K562 (cell line): ENCODE results near the gene SOCS4. TPM values are rescaled to one million over a fixed set of nuclear protein-coding genes. Genes with fewer than 3 reads are reported as not detected.

ENCODE experiments used
- ARID3A ChIP-seq: IDR thresholded peaks from 2 replicates; pipeline ENCODE4 v1.6.1; 2012; ENCODE audit warnings: low read depth, low read length, improper control_type of control experiment, borderline replicate concordance
- E2F5 ChIP-seq: sonication (generic); formaldehyde crosslinking; IDR thresholded peaks from 2 replicates; pipeline ENCODE4 v1.8.0; 2022; ENCODE audit warnings: mild to moderate bottlenecking, missing genetic modification reagents
- MAFG ChIP-seq: fragments of 450-650 bp; conservative IDR thresholded peaks from 2 replicates; pipeline ENCODE4 v1.6.1; 2016; ENCODE audit warnings: missing genetic modification characterization, missing compliant biosample characterization
- NFATC3 ChIP-seq: fragments of 450-650 bp; IDR thresholded peaks from 2 replicates; pipeline ENCODE4 v1.6.1; 2017; ENCODE audit warnings: mild to moderate bottlenecking
- RB1 ChIP-seq: fragments of 450-650 bp; IDR thresholded peaks from 2 replicates; pipeline ENCODE4 v1.6.1; 2017; ENCODE audit warnings: low read depth, mild to moderate bottlenecking
- RERE ChIP-seq: sonication (generic); formaldehyde crosslinking; IDR thresholded peaks from 2 replicates; pipeline ENCODE4 v1.8.0; 2023; ENCODE audit warnings: missing genetic modification reagents, mild to moderate bottlenecking, borderline replicate concordance
- SREBF2 ChIP-seq: sonication (generic); formaldehyde crosslinking; IDR thresholded peaks from 2 replicates; pipeline ENCODE4 v1.4.0; 2020; ENCODE audit warnings: mild to moderate bottlenecking, missing genetic modification reagents
- TAF7 ChIP-seq: fragments of 450-650 bp; IDR thresholded peaks from 2 replicates; pipeline ENCODE4 v1.6.1; 2016; ENCODE audit warnings: missing genetic modification characterization, missing compliant biosample characterization
- ZFP36 ChIP-seq: fragments of 150-350 bp; IDR thresholded peaks from 2 replicates; pipeline ENCODE4 v1.6.1; 2018; ENCODE audit warnings: low read length, low read depth; ENCODE audit not compliant: partially characterized antibody
- ZNF282 ChIP-seq: sonication (generic); formaldehyde crosslinking; IDR thresholded peaks from 2 replicates; pipeline ENCODE4 v1.8.1; 2023; ENCODE audit warnings: missing genetic modification reagents
- ZNF668 ChIP-seq: fragments of 250-450 bp; sonication (Bioruptor Pico); IDR thresholded peaks from 2 replicates; pipeline ENCODE4 v1.8.0; 2022; ENCODE audit warnings: mild to moderate bottlenecking, inconsistent platforms
- polyA plus RNA-seq, 8 experiments: library from polyadenylated mRNA; depleted of rRNA in 4 of 8; stranded (reverse) in 5 of 8; unstranded in 3 of 8; fragments of >200 nt; fragmentation: Nextera tagmentation in 2 of 8; fragmentation: Illumina TruSeq in 1 of 8; extraction: Ambion mirVana in 2 of 8; extraction: Trizol in 1 of 8; gene quantifications; 2 replicates each; pipeline versions ENCODE4 v1.2.1 to v1.2.3, GENCODE V29; 2011 to 2014; ENCODE audit warnings: inconsistent platforms in 1 of 8, missing spikeins in 1 of 8
- total RNA-seq, 7 experiments: library from RNA; depleted of rRNA in 6 of 7; stranded (reverse); fragments of >200 nt in 6 of 7; fragmentation: Illumina TruSeq in 2 of 7; extraction: Trizol in 2 of 7; gene quantifications; 2 replicates each; pipeline versions ENCODE4 v1.2.1 to v1.2.3, GENCODE V29; 2011 to 2021; ENCODE audit warnings: low replicate concordance in 1 of 7

SOCS4 gene
- total and polyA plus RNA-seq, 9 of the 15 experiments (the other 6 are each of a cell fraction or from before 2014, with no cell fraction given): 2.6 to 12.7 (median 9.7) TPM

GRCh38 chr14:55051423-55052268 is 24.6 kb downstream of the SOCS4 start, which contains the start of gene MAPK1IP1L (continued):
- TF ChIP-seq E2F5 (CRISPR knock-in tag): no peak
- no peak for TF ChIP-seq ARID3A
- no peak for TF ChIP-seq SREBF2 (CRISPR knock-in tag)
- TF ChIP-seq TAF7 (tag): peak; percentile 76
- TF ChIP-seq MAFG (tag): no peak
- peak; percentile 88 for TF ChIP-seq RB1
- no peak for TF ChIP-seq ZFP36
- TF ChIP-seq ZNF668 (CRISPR knock-in tag): no peak
- TF ChIP-seq RERE (CRISPR knock-in tag): no peak
- TF ChIP-seq ZNF282 (CRISPR knock-in tag): peak; percentile 81; the same call in 1 of the 2 replicates
- TF ChIP-seq NFATC3: no peak
